Measurements from ENCODE around the gene BABAM2. TPM values are rescaled to one million over a fixed set of nuclear protein-coding genes. Genes with fewer than 3 reads are reported as not detected.
A peak's percentile ranks its signal among the peaks of the same experiment; 100 is the strongest.

Gene BABAM2
- total and polyA plus RNA-seq, 2 of the 4 experiments (the other 2 are of a cell fraction): 20.9 to 23.1 TPM

DNA sequence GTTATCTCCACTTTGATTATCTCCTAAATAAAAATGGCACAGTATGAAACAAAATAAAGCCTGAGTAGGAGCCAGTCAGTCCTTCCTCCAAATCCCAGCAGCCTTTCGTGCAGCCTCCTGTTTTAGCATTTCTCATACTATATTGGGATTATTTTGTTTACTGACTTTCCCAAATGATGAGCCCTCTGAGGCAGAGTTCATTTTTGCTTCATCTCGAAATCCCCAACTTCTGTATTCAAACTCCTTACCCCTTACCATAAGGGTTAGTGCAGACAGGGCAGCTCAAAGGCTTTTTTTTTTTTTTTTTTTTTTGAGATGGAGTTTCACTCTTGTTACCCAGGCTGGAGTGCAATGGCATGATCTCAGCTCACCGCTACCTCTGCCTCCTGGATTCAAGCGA, 388.8 kb downstream of the BABAM2 start:
- no peak overlapping the region for H3K9ac ChIP-seq (ENCODE audit: low read depth, low read length)
- peaks cover 16% of the 10 kb centered on the region for H3K4me1 ChIP-seq (ENCODE audit: control insufficient read depth, insufficient read depth, low read length)
- ChIA-PET POLR2A (ENCODE audit: unreplicated experiment) (no interaction called here), CTCF (no interaction called here)
- TF ChIP-seq, protein P1, sequence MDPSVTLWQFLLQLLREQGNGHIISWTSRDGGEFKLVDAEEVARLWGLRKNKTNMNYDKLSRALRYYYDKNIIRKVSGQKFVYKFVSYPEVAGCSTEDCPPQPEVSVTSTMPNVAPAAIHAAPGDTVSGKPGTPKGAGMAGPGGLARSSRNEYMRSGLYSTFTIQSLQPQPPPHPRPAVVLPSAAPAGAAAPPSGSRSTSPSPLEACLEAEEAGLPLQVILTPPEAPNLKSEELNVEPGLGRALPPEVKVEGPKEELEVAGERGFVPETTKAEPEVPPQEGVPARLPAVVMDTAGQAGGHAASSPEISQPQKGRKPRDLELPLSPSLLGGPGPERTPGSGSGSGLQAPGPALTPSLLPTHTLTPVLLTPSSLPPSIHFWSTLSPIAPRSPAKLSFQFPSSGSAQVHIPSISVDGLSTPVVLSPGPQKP (IDR thresholded peaks at IDR 0.05; ENCODE audit: borderline replicate concordance, low read depth, low read length): no peak
- no peak overlapping the region for H4K91ac ChIP-seq (ENCODE audit: insufficient read depth, low read depth, low read length)
- H3K4ac ChIP-seq (ENCODE audit: low read depth, low read length): peak overlapping the region; percentile 37; the same call in 1 of the 2 replicates
- H3K56ac ChIP-seq (ENCODE audit: extremely low read depth, insufficient read depth, low read length): no peak overlapping the region
- H3K4me3 ChIP-seq (ENCODE audit: insufficient read depth, low read depth, low read length): no peak overlapping the region
- H3K23ac ChIP-seq (ENCODE audit: low read depth, low read length): no peak overlapping the region; the same call in 1 of the 2 replicates
- no peak overlapping the region for H3K18ac ChIP-seq (ENCODE audit: low read depth, low read length)
- no peak overlapping the region for H2BK5ac ChIP-seq (ENCODE audit: low read depth, low read length, poor library complexity, severe bottlenecking)
- no peak overlapping the region for H3K27ac ChIP-seq (ENCODE audit: insufficient read depth, low read length)
- H3K27me3 ChIP-seq (ENCODE audit: control insufficient read depth, insufficient read depth, low read length): no peaks in the 10 kb centered on the region
- no peak overlapping the region for H2AK9ac ChIP-seq (replicated peaks; ENCODE audit: low read depth, low read length, poor library complexity)
- no peak overlapping the region for H2AFZ ChIP-seq (replicated peaks; ENCODE audit: low read length, poor library complexity)
- peak overlapping the region; percentile 62; the same call in 1 of the 2 replicates for H2AK5ac ChIP-seq (ENCODE audit: low read depth, low read length)
- H3K9me3 ChIP-seq (ENCODE audit: control insufficient read depth, insufficient read depth, low read length): no peaks in the 10 kb centered on the region
- BruUV-seq (replicated peaks): no TSS peak
- H4K5ac ChIP-seq (ENCODE audit: low read depth, low read length): no peak overlapping the region
- intact Hi-C loops (cut with micrococcal nuclease): no loop called here
- H3K79me1 ChIP-seq (ENCODE audit: low read depth in 1 of 2, low read length in 2 of 2): peaks cover 0 to 8% of the 10 kb centered on the region in 2 experiments; a peak in 3 of 4 replicates
- peak overlapping the region; percentile 95; the same call in 2 of the 3 replicates for H2BK15ac ChIP-seq (ENCODE audit: low read depth, low read length)
- ATAC-seq (ENCODE audit: low read depth) (no peak), DNase-seq (no peak)
- in situ Hi-C loops (cut with MboI; ENCODE audit: low sequenced_read_pairs): no loop called here
- no CpG with 5 or more reads among the region's 4 CpGs for WGBS, 2 experiments (ENCODE audit: extremely low coverage in 2 of 2, insufficient read length in 1 of 2)
- H3K4me2 ChIP-seq (ENCODE audit: low read depth, low read length): no peak overlapping the region
- no peaks in the 10 kb centered on the region for H3K36me3 ChIP-seq (ENCODE audit: control insufficient read depth, insufficient read depth, low read length)
- H3K14ac ChIP-seq (replicated peaks; ENCODE audit: low read depth, low read length): no peak overlapping the region
- no peaks in the 10 kb centered on the region for H4K20me1 ChIP-seq (ENCODE audit: insufficient read depth, low read length)
- 0 out of 2 replicates have a peak overlapping the region, but pooled peaks have one; percentile 26 for H2BK20ac ChIP-seq (ENCODE audit: low read depth, low read length)
- H3K9me1 ChIP-seq (ENCODE audit: insufficient read depth, low read length): peaks cover 17% of the 10 kb centered on the region
- H4K8ac ChIP-seq (ENCODE audit: low read depth in 2 of 2, low read length in 2 of 2): no peak overlapping the region
- no peak overlapping the region; the same call in 1 of the 2 replicates for H2BK120ac ChIP-seq (ENCODE audit: low read depth, low read length)
- dilution Hi-C loops (cut with HindIII; ENCODE audit: low sequenced_read_pairs, unreplicated experiment): no loop called here
